Esophagus (tissue), 2 donors: ENCODE data around the gene KLC1. TPM values are rescaled to one million over a fixed set of nuclear protein-coding genes. Genes with fewer than 3 reads are reported as not detected.

Experiments
- H3K27ac ChIP-seq, 2 donors: one replicate each; pipeline ENCODE4 v1.5.1; 2013; ENCODE audit warnings: low read depth in 2 of 2, mild to moderate bottlenecking in 2 of 2, inconsistent platforms in 1 of 2, low read length in 1 of 2, moderate library complexity in 1 of 2
- H3K27me3 ChIP-seq, 2 donors: one replicate each; pipeline ENCODE4 v1.6.1; 2013; ENCODE audit warnings: low read length in 2 of 2, control low read depth in 1 of 2, mild to moderate bottlenecking in 1 of 2; ENCODE audit not compliant: insufficient read depth in 2 of 2, control insufficient read depth in 1 of 2
- H3K36me3 ChIP-seq, 2 donors: one replicate each; pipeline ENCODE4 v1.6.1; 2013; ENCODE audit warnings: low read length in 1 of 2; ENCODE audit not compliant: control insufficient read depth in 2 of 2, insufficient read depth in 2 of 2
- H3K4me1 ChIP-seq, 2 donors: one replicate each; pipeline ENCODE4 v1.6.1; 2013; ENCODE audit warnings: low read length in 1 of 2; ENCODE audit not compliant: control insufficient read depth in 2 of 2, insufficient read depth in 2 of 2
- H3K4me3 ChIP-seq, 2 donors: one replicate each; pipeline ENCODE4 v1.5.1; 2013; ENCODE audit warnings: low read length in 2 of 2, mild to moderate bottlenecking in 2 of 2, low read depth in 1 of 2, moderate library complexity in 1 of 2
- H3K9me3 ChIP-seq, 2 donors: one replicate each; pipeline ENCODE4 v1.6.1; 2013; ENCODE audit warnings: mild to moderate bottlenecking in 2 of 2, low read depth in 1 of 2, low read length in 1 of 2, moderate library complexity in 1 of 2; ENCODE audit not compliant: control insufficient read depth in 2 of 2, insufficient read depth in 1 of 2
- WGBS, 2 donors: extraction: QIAGEN DNeasy Blood & Tissue Kit; methylation state at CpG; one replicate each; pipeline ENCODE4 v1.1.7; 2013; 5-methylcytosine and 5-hydroxymethylcytosine counted together
- polyA plus RNA-seq, 2 donors: library from polyadenylated mRNA; stranded (reverse); fragments of 200-250 nt; gene quantifications; one replicate each; pipeline ENCODE4 v1.2.3, GENCODE V29; 2013
- donor health status: healthy with polysubstance abuse.
- donor health status: Bipolar disorder and iron deficiency.

KLC1 gene
- polyA plus RNA-seq, 2 donors, result 69.8 to 102 TPM

GRCh38 chr14:103705118-103705503, 76.1 kb downstream of the KLC1 start:
- 68 to 77% methylated on average over 15 of the region's 15 CpGs for WGBS, 2 donors
- peaks cover 7 to 55% of the 10 kb centered on the region in 2 donors for H3K36me3 ChIP-seq
- peaks cover 9 to 28% of the 10 kb centered on the region in 2 donors for H3K4me1 ChIP-seq
- no peaks in the 10 kb centered on the region for H3K27me3 ChIP-seq
- peak overlapping the region; percentile 11 to 38 for H3K27ac ChIP-seq
- H3K9me3 ChIP-seq, result peaks cover 0 to 2% of the 10 kb centered on the region in 2 donors
- no peak overlapping the region for H3K4me3 ChIP-seq

DNA sequence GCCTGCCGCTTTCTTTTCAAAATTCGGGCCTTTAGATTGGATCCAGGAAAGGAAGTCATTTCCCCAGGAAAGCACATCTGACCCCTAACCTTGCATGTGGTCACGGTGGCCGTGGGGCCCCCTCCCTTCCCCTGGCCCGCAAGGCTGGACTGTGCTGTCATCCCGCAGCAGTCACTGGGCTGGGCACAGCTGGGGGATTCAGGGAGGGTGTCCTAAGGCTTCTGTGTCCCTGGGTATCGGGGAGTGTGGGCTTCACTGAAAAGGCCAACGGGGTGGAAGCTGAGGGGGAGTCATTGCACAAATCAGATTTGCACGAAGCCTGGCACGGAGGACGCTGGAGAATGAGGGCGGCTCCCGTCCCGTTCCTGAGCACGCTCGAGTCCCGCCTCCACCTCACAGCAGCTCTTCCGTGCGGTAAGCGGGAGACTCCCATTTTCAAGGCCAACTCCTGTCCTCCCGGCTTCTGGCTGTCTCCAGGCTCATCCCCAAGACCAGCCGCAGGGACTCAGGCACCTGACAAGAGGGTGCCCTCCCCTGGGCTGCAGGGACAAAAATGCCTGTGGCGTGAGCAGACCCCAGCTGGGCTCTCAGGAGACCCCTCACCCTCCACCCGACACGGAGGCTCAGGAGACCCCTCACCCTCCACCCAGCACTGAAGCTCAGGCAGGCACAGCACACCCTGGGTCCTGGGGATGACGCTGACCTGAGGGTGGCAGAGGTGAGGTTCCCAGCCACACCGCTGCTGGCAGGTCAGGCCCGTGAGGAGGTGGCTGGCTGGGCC, 76.7 kb downstream of the KLC1 start:
- peaks cover 0 to 2% of the 10 kb centered on the region in 2 donors for H3K9me3 ChIP-seq
- no peaks in the 10 kb centered on the region for H3K27me3 ChIP-seq
- peaks cover 7 to 51% of the 10 kb centered on the region in 2 donors for H3K36me3 ChIP-seq
- peaks cover 9 to 23% of the 10 kb centered on the region in 2 donors for H3K4me1 ChIP-seq
- WGBS, 2 donors, result 74 to 79% methylated on average over 28 of the region's 28 CpGs
- H3K4me3 ChIP-seq, result no peak overlapping the region
- H3K27ac ChIP-seq, result peak overlapping the region; percentile 43 to 48

GRCh38 chr14:103706551-103707328, 77.7 kb downstream of the KLC1 start:
- H3K27ac ChIP-seq, result no peak overlapping the region
- H3K9me3 ChIP-seq, result peaks cover 0 to 2% of the 10 kb centered on the region in 2 donors
- no peak overlapping the region for H3K4me3 ChIP-seq
- H3K36me3 ChIP-seq, result peaks cover 7 to 50% of the 10 kb centered on the region in 2 donors
- peaks cover 11 to 23% of the 10 kb centered on the region in 2 donors for H3K4me1 ChIP-seq
- WGBS, 2 donors, result 87 to 92% methylated on average over 40 to 41 of the region's 41 CpGs
- no peaks in the 10 kb centered on the region for H3K27me3 ChIP-seq

- H3K4me3 ChIP-seq, result no peak overlapping the region
- WGBS, 2 donors, result 60 to 72% methylated on average over 27 to 29 of the region's 29 CpGs
- H3K36me3 ChIP-seq, result peaks cover 3 to 45% of the 10 kb centered on the region in 2 donors
- H3K4me1 ChIP-seq, result peaks cover 12 to 28% of the 10 kb centered on the region in 2 donors
- no peaks in the 10 kb centered on the region for H3K27me3 ChIP-seq
- peak overlapping the region in 1 of 2 donors; percentile 6 for H3K27ac ChIP-seq
- no peaks in the 10 kb centered on the region for H3K9me3 ChIP-seq
Observed at GRCh38 chr14:103707329-103708263, 78.6 kb downstream of the KLC1 start.

DNA sequence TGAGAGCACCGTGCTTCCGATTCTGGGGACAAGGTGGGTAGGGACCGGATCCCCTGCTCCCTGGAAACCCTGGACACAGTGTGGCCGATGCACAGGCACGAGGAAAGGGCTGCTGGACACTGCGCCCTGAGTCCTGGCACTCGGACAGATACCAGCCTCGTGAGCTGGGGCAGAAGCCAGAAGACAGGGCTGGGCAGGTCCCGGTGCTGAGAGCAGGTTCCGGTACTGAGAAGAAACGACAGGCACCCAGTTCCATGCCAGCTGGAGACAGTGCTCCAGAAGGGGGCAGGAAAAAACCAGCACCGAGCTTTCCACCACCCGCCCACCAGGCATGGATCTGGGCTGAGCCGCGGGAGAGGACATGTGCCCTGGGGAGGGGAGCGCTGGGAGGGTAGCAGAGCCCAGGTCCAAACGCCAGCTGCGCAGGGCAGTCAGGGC, 79.8 kb downstream of the KLC1 start:
- Histone ChIP-seq H3K27me3 (no peaks in the 10 kb centered on the region), H3K27ac (no peak overlapping the region), H3K36me3 (peaks cover 3 to 33% of the 10 kb centered on the region in 2 donors), H3K4me3 (no peak overlapping the region), H3K9me3 (no peaks in the 10 kb centered on the region), H3K4me1 (peaks cover 12 to 39% of the 10 kb centered on the region in 2 donors)
- WGBS, 2 donors, result 48 to 52% methylated on average over 18 of the region's 18 CpGs

GRCh38 chr14:103709814-103710213, 80.8 kb downstream of the KLC1 start:
- Histone ChIP-seq H3K4me3 (no peak overlapping the region), H3K4me1 (peaks cover 12 to 46% of the 10 kb centered on the region in 2 donors), H3K27me3 (no peaks in the 10 kb centered on the region), H3K9me3 (no peaks in the 10 kb centered on the region), H3K36me3 (peaks cover 3 to 29% of the 10 kb centered on the region in 2 donors), H3K27ac (no peak overlapping the region)
- 86% methylated on average over 15 of the region's 15 CpGs for WGBS, 2 donors

GRCh38 chr14:103710771-103711377, 81.9 kb downstream of the KLC1 start:
- H3K27ac ChIP-seq, result peak overlapping the region; percentile 82 to 94
- H3K27me3 ChIP-seq, result no peaks in the 10 kb centered on the region
- peaks cover 7 to 46% of the 10 kb centered on the region in 2 donors for H3K4me1 ChIP-seq
- H3K9me3 ChIP-seq, result no peaks in the 10 kb centered on the region
- WGBS, 2 donors, result 33 to 50% methylated on average over 9 of the region's 9 CpGs
- peaks cover 3 to 24% of the 10 kb centered on the region in 2 donors for H3K36me3 ChIP-seq
- H3K4me3 ChIP-seq, result no peak overlapping the region

GRCh38 chr14:103711516-103712431, 82.8 kb downstream of the KLC1 start:
- Histone ChIP-seq H3K4me3 (no peak overlapping the region), H3K27me3 (no peaks in the 10 kb centered on the region), H3K9me3 (no peaks in the 10 kb centered on the region), H3K27ac (peak overlapping the region; percentile 82 to 94), H3K4me1 (peaks cover 7 to 46% of the 10 kb centered on the region in 2 donors), H3K36me3 (peaks cover 0 to 16% of the 10 kb centered on the region in 2 donors)
- WGBS, 2 donors, result 30 to 47% methylated on average over 27 of the region's 27 CpGs
